ENCODE measurements around the gene UBTD1.
A peak's percentile ranks its signal among the peaks of the same experiment; 100 is the strongest.
"Not testable (repeated sequence)": the region's sequence is repeated elsewhere in the genome, so short reads cannot be mapped to it uniquely, and the experiment has no call there.

UBTD1 gene

GRCh38 chr10:97550336-97551149, 51.8 kb downstream of the UBTD1 start:
- H3K9me3 ChIP-seq (replicated peaks in 1 of 11), result peaks cover 6 to 14% (median 12%) of the 10 kb centered on the region in 11 experiments; a peak in 21 of 22 replicates
- no peak overlapping the region for H3K4me3 ChIP-seq
- peaks cover 0 to 11% (median 0%) of the 10 kb centered on the region in 11 experiments; a peak in 2 of 22 replicates for H3K36me3 ChIP-seq
- peak overlapping the region in 1 of 11 experiments; percentile 38; a peak in 2 of 22 replicates for H3K27ac ChIP-seq
- H3K9ac ChIP-seq, result peak overlapping the region in 2 of 11 experiments; percentile 32 to 41; a peak in 2 of 22 replicates
- H4K20me1 ChIP-seq, result no peaks in the 10 kb centered on the region; a peak in 2 of 22 replicates
- peaks cover 0 to 51% (median 18%) of the 10 kb centered on the region in 10 experiments; a peak in 15 of 20 replicates for H3K4me1 ChIP-seq
- TF ChIP-seq Cebpa-rat (IDR thresholded peaks at IDR 0.05), result no peak
- H3K27me3 ChIP-seq, result no peaks in the 10 kb centered on the region
- H3K4me2 ChIP-seq, result no peak overlapping the region

- TF ChIP-seq Cebpa-rat (IDR thresholded peaks at IDR 0.05), result no peak
- no peak overlapping the region for H3K27ac ChIP-seq
These were observed 52.5 kb downstream of the UBTD1 start for GRCh38 chr10:97551271-97551670.

GRCh38 chr10:97553575-97554031, 54.9 kb downstream of the UBTD1 start:
- Histone ChIP-seq H3K4me2 (no peak overlapping the region), H3K4me3 (no peak overlapping the region)

More at GRCh38 chr10:97551271-97551670, 52.5 kb downstream of the UBTD1 start:
- no peak overlapping the region for H3K4me3 ChIP-seq
- no peaks in the 10 kb centered on the region for H3K27me3 ChIP-seq
- H4K20me1 ChIP-seq, result no peaks in the 10 kb centered on the region; a peak in 1 of 22 replicates
- H3K9me3 ChIP-seq (replicated peaks in 1 of 11), result peaks cover 14 to 21% (median 19%) of the 10 kb centered on the region in 11 experiments
- H3K4me1 ChIP-seq, result peaks cover 0 to 44% (median 18%) of the 10 kb centered on the region in 10 experiments; a peak in 15 of 20 replicates
- H3K36me3 ChIP-seq, result peaks cover 0 to 11% (median 0%) of the 10 kb centered on the region in 11 experiments; a peak in 2 of 22 replicates
- 0 out of 22 replicates have a peak overlapping the region, but pooled peaks of 1 of the 11 experiments have one; percentile 4 for H3K9ac ChIP-seq
- no peak overlapping the region for H3K4me2 ChIP-seq

GRCh38 chr10:97554336-97554735, 55.6 kb downstream of the UBTD1 start:
- not testable (repeated sequence) for H3K9ac ChIP-seq, H3K4me2 ChIP-seq, H3K27me3 ChIP-seq, H3K4me3 ChIP-seq, H4K20me1 ChIP-seq, H3K27ac ChIP-seq
- peaks cover 23 to 30% (median 27%) of the 10 kb centered on the region in 11 experiments for H3K9me3 ChIP-seq (replicated peaks in 1 of 11)
- H3K36me3 ChIP-seq, result peaks cover 0 to 11% (median 0%) of the 10 kb centered on the region in 11 experiments; a peak in 2 of 22 replicates
- H3K4me1 ChIP-seq, result peaks cover 0 to 18% (median 5%) of the 10 kb centered on the region in 10 experiments; a peak in 6 of 20 replicates

More at GRCh38 chr10:97553575-97554031, 54.9 kb downstream of the UBTD1 start:
- Histone ChIP-seq H4K20me1 (no peaks in the 10 kb centered on the region), H3K36me3 (peaks cover 0 to 11% (median 0%) of the 10 kb centered on the region in 11 experiments; a peak in 2 of 22 replicates), H3K4me1 (peaks cover 0 to 25% (median 9%) of the 10 kb centered on the region in 10 experiments; a peak in 14 of 20 replicates), H3K9me3 (replicated peaks in 1 of 11) (peaks cover 23 to 30% (median 27%) of the 10 kb centered on the region in 11 experiments), H3K27ac (no peak overlapping the region), H3K9ac (no peak overlapping the region), H3K27me3 (no peaks in the 10 kb centered on the region)
- TF ChIP-seq Cebpa-rat (IDR thresholded peaks at IDR 0.05), result no peak

- Histone ChIP-seq H3K9me3 (replicated peaks in 1 of 11) (peaks cover 23 to 33% (median 29%) of the 10 kb centered on the region in 11 experiments), H3K36me3 (peaks cover 0 to 11% (median 0%) of the 10 kb centered on the region in 11 experiments; a peak in 2 of 22 replicates)
- H3K4me2 ChIP-seq, H3K4me3 ChIP-seq, H3K27ac ChIP-seq, H3K9ac ChIP-seq, H3K27me3 ChIP-seq, H4K20me1 ChIP-seq, H3K4me1 ChIP-seq: not testable (repeated sequence)
These were observed 56.8 kb downstream of the UBTD1 start for GRCh38 chr10:97555541-97555940.

- not testable (repeated sequence) for H3K27ac ChIP-seq, H3K27me3 ChIP-seq, H3K4me1 ChIP-seq, H3K4me3 ChIP-seq, H3K4me2 ChIP-seq, H4K20me1 ChIP-seq, H3K36me3 ChIP-seq, H3K9ac ChIP-seq
- peaks cover 21 to 46% (median 33%) of the 10 kb centered on the region in 11 experiments for H3K9me3 ChIP-seq (replicated peaks in 1 of 11)
These were observed 62.1 kb downstream of the UBTD1 start for GRCh38 chr10:97560731-97561381.

GRCh38 chr10:97561386-97562077, 62.8 kb downstream of the UBTD1 start:
- H3K9me3 ChIP-seq (replicated peaks in 1 of 11), result peaks cover 15 to 39% (median 26%) of the 10 kb centered on the region in 11 experiments
- not testable (repeated sequence) for H3K4me1 ChIP-seq, H3K9ac ChIP-seq, H3K27ac ChIP-seq, H3K27me3 ChIP-seq, H4K20me1 ChIP-seq, H3K36me3 ChIP-seq, H3K4me3 ChIP-seq, H3K4me2 ChIP-seq

- peaks cover 8 to 33% (median 20%) of the 10 kb centered on the region in 11 experiments for H3K9me3 ChIP-seq (replicated peaks in 1 of 11)
- not testable (repeated sequence) for H3K4me3 ChIP-seq, H3K27me3 ChIP-seq, H3K36me3 ChIP-seq, H3K4me2 ChIP-seq, H4K20me1 ChIP-seq, H3K27ac ChIP-seq, H3K9ac ChIP-seq, H3K4me1 ChIP-seq
These were observed 63.6 kb downstream of the UBTD1 start for GRCh38 chr10:97562329-97562728.

GRCh38 chr10:97563337-97563736, 64.6 kb downstream of the UBTD1 start:
- H3K36me3 ChIP-seq, result peaks cover 0 to 14% (median 0%) of the 10 kb centered on the region in 11 experiments; a peak in 6 of 22 replicates
- no peak overlapping the region for H3K4me3 ChIP-seq
- H3K9ac ChIP-seq, result no peak overlapping the region
- peaks cover 8 to 33% (median 20%) of the 10 kb centered on the region in 11 experiments for H3K9me3 ChIP-seq (replicated peaks in 1 of 11)
- no peaks in the 10 kb centered on the region for H4K20me1 ChIP-seq
- TF ChIP-seq Cebpa-rat (IDR thresholded peaks at IDR 0.05), result no peak
- H3K27ac ChIP-seq, result no peak overlapping the region
- no peak overlapping the region for H3K4me2 ChIP-seq
- H3K4me1 ChIP-seq, result no peaks in the 10 kb centered on the region
- no peaks in the 10 kb centered on the region for H3K27me3 ChIP-seq
